Lower leg skin (tissue), 3 donors: ENCODE measurements around the gene MORC3.

ENCODE experiments used
- CTCF ChIP-seq, 3 donors: fragments of 450-650 bp; IDR thresholded peaks; one replicate each; pipeline ENCODE4 v1.5.1; 2016; ENCODE audit warnings: antibody characterized with exemption in 3 of 3, mild to moderate bottlenecking in 3 of 3, moderate library complexity in 2 of 3
- POLR2A ChIP-seq, 2 donors: fragments of 450-650 bp; IDR thresholded peaks; one replicate each; pipeline ENCODE4 v1.6.1; 2016 to 2017; ENCODE audit warnings: antibody characterized with exemption in 2 of 2, mild to moderate bottlenecking in 1 of 2, moderate library complexity in 1 of 2

- no peak for TF ChIP-seq CTCF (IDR thresholded peaks at IDR 0.05)
- no peak for TF ChIP-seq POLR2A (IDR thresholded peaks at IDR 0.05)
Observed at GRCh38 chr21:36388835-36389234, 68.8 kb downstream of the MORC3 start.
